Neuronal stem cell (in vitro differentiated cells): Measurements from ENCODE around the gene FXYD7.
"Not testable (repeated sequence)": the region's sequence is repeated elsewhere in the genome, so short reads cannot be mapped to it uniquely, and the experiment has no call there.

ENCODE experiments used
- DNase-seq: peaks from one replicate; pipeline ENCODE4 v3.0.0-alpha.2; 2013; ENCODE audit warnings: low spot score
- H2AFZ ChIP-seq: one replicate; pipeline ENCODE4 v1.6.1; 2013; ENCODE audit warnings: mild to moderate bottlenecking, low read length, inconsistent platforms
- H2AK5ac ChIP-seq: 2 replicates; pipeline ENCODE4 v1.6.1; 2013; ENCODE audit warnings: low read depth, mild to moderate bottlenecking, inconsistent platforms, low read length, moderate library complexity, mixed read lengths
- H2BK120ac ChIP-seq: 2 replicates; pipeline ENCODE4 v1.6.1; 2013; ENCODE audit warnings: low read depth, mild to moderate bottlenecking, inconsistent platforms, low read length, moderate library complexity, mixed read lengths
- H2BK12ac ChIP-seq: one replicate; pipeline ENCODE4 v1.6.1; 2013; ENCODE audit warnings: low read length, inconsistent platforms
- H2BK15ac ChIP-seq: 2 replicates; pipeline ENCODE4 v1.6.1; 2013; ENCODE audit warnings: mild to moderate bottlenecking, low read length, inconsistent platforms, mixed read lengths
- H2BK5ac ChIP-seq: one replicate; pipeline ENCODE4 v1.6.1; 2013; ENCODE audit warnings: inconsistent platforms, mild to moderate bottlenecking, low read length, moderate library complexity
- H3K14ac ChIP-seq: one replicate; pipeline ENCODE4 v1.6.1; 2013; ENCODE audit warnings: low read length, inconsistent platforms
- H3K18ac ChIP-seq: 2 replicates; pipeline ENCODE4 v1.6.1; 2013; ENCODE audit warnings: low read length, inconsistent platforms
- H3K23ac ChIP-seq: 2 replicates; pipeline ENCODE4 v1.6.1; 2013; ENCODE audit warnings: low read depth, mild to moderate bottlenecking, mixed read lengths, low read length, inconsistent platforms; ENCODE audit not compliant: poor library complexity
- H3K27ac ChIP-seq: replicated peaks from 3 replicates; pipeline ENCODE4 v1.5.1; 2013; ENCODE audit warnings: low read length, inconsistent platforms
- H3K27me3 ChIP-seq, 3 experiments: 2 replicates each; pipeline ENCODE4 v1.6.1; 2013; ENCODE audit warnings: low read length in 3 of 3, mild to moderate bottlenecking in 2 of 3, inconsistent platforms in 1 of 3, low read depth in 1 of 3, mixed read lengths in 1 of 3, moderate library complexity in 1 of 3; ENCODE audit not compliant: control insufficient read depth in 3 of 3, insufficient read depth in 3 of 3
- H3K36me3 ChIP-seq, 2 donors: replicated peaks in 1 of 2; 2 replicates each; pipeline ENCODE4 v1.6.1; 2013; ENCODE audit warnings: low read length in 2 of 2; ENCODE audit not compliant: control insufficient read depth in 2 of 2, insufficient read depth in 2 of 2
- H3K4ac ChIP-seq: 2 replicates; pipeline ENCODE4 v1.6.1; 2013; ENCODE audit warnings: inconsistent platforms, mild to moderate bottlenecking, low read length, moderate library complexity
- H3K4me1 ChIP-seq, 2 donors: 1 replicate in 1 of 2; 2 replicates in 1 of 2; pipeline ENCODE4 v1.6.1; 2013; ENCODE audit warnings: low read length in 2 of 2, low read depth in 1 of 2; ENCODE audit not compliant: control insufficient read depth in 2 of 2, insufficient read depth in 1 of 2
- H3K4me2 ChIP-seq: one replicate; pipeline ENCODE4 v1.6.1; 2013; ENCODE audit warnings: mild to moderate bottlenecking, low read length, inconsistent platforms; ENCODE audit not compliant: insufficient read depth, poor library complexity, severe bottlenecking
- H3K4me3 ChIP-seq, 2 donors: 2 replicates each; pipeline ENCODE4 v1.5.1; 2013; ENCODE audit warnings: low read length in 2 of 2, mild to moderate bottlenecking in 2 of 2, inconsistent platforms in 1 of 2, moderate library complexity in 1 of 2
- H3K79me1 ChIP-seq: one replicate; pipeline ENCODE4 v1.6.1; 2013; ENCODE audit warnings: low read depth, mild to moderate bottlenecking, inconsistent platforms, low read length, moderate library complexity
- H3K9ac ChIP-seq: one replicate; pipeline ENCODE4 v1.6.1; 2013; ENCODE audit warnings: mild to moderate bottlenecking, low read depth, low read length, inconsistent platforms; ENCODE audit not compliant: poor library complexity
- H3K9me3 ChIP-seq, 2 donors: replicated peaks in 1 of 2; 2 replicates each; pipeline versions ENCODE3 to v1.6.1; 2013; ENCODE audit warnings: low read length in 2 of 2, mild to moderate bottlenecking in 2 of 2, inconsistent platforms in 1 of 2, low read depth in 1 of 2, mixed read lengths in 1 of 2, moderate library complexity in 1 of 2; ENCODE audit not compliant: control insufficient read depth in 2 of 2, insufficient read depth in 1 of 2
- H4K8ac ChIP-seq: one replicate; pipeline ENCODE4 v1.6.1; 2013; ENCODE audit warnings: low read depth, mild to moderate bottlenecking, inconsistent platforms, low read length, moderate library complexity
- H4K91ac ChIP-seq: one replicate; pipeline ENCODE4 v1.6.1; 2013; ENCODE audit warnings: low read length, low read depth, mild to moderate bottlenecking, inconsistent platforms; ENCODE audit not compliant: poor library complexity
- WGBS, 2 donors: extraction: QIAGEN DNeasy Blood & Tissue Kit; methylation state at CpG; one replicate each; pipeline ENCODE4 v1.1.7; 2013; ENCODE audit warnings: missing lambda C conversion rate in 2 of 2, mixed read lengths in 1 of 2; ENCODE audit not compliant: insufficient read length in 2 of 2, insufficient replicate concordance in 1 of 2; ENCODE audit errors: extremely low coverage in 2 of 2; 5-methylcytosine and 5-hydroxymethylcytosine counted together

Gene FXYD7

DNA sequence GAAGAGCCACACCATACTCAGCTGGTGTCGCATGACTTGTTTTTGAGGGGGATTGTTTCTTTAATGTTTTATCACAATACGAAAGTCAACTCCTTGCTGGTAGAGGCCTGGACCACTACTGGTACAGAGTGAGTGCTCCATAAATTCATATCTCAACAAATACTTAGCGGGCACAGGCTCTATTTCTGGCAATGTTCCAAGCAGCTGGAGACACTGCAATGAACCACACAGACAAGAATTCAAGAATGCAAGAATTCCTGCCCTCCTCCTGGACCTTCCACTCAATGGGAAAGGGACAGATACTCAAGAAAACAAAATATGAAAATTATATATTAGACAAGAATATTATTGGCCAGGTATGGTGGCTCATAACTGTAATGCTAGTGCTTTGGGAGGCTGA, 6.4 kb downstream of the FXYD7 start:
- no peaks in the 10 kb centered on the region for H3K9me3 ChIP-seq
- no peak overlapping the region for H3K23ac ChIP-seq
- no peaks in the 10 kb centered on the region for H3K36me3 ChIP-seq
- no peak overlapping the region for H2BK15ac ChIP-seq
- H3K4me3 ChIP-seq = no peak overlapping the region
- H3K4ac ChIP-seq = no peak overlapping the region
- H3K9ac ChIP-seq = no peak overlapping the region
- H2BK120ac ChIP-seq = no peak overlapping the region
- H2BK12ac ChIP-seq = no peak overlapping the region
- no CpG with 5 or more reads among the region's 3 CpGs for WGBS, 2 donors
- DNase-seq = no peak
- H3K4me1 ChIP-seq = peaks cover 0 to 11% of the 10 kb centered on the region in 2 donors
- H3K18ac ChIP-seq = no peak overlapping the region
- H4K8ac ChIP-seq = no peak overlapping the region
- no peak overlapping the region for H4K91ac ChIP-seq
- H2BK5ac ChIP-seq = no peak overlapping the region
- no peak overlapping the region for H3K14ac ChIP-seq
- no peaks in the 10 kb centered on the region for H3K79me1 ChIP-seq
- no peak overlapping the region for H2AK5ac ChIP-seq
- no peak overlapping the region for H3K27ac ChIP-seq
- no peak overlapping the region for H3K4me2 ChIP-seq
- no peak overlapping the region for H2AFZ ChIP-seq
- peaks cover 7 to 68% (median 26%) of the 10 kb centered on the region in 3 experiments for H3K27me3 ChIP-seq

DNA sequence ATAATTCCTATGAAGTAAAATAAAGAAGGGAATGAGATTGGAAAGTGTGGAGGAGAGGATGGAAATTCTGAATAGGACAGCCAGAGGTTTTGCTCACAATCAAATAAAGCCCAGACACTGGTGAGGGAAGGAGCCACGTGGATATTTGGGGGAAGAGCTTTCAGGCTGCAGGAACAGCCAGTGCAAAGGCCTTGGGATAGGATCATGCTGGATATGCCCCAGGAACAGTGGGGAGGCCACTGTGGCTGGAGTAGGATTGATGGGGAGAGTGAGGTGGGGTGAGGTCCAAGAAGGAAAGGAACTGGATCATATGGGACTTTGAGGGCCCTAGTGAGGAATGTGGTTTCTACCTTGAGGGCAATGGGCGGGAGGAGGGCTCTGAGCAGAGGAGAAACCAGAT, 7.4 kb downstream of the FXYD7 start:
- no peak overlapping the region for H2BK12ac ChIP-seq
- no peak overlapping the region for H3K4me3 ChIP-seq
- H2BK5ac ChIP-seq = no peak overlapping the region
- H3K9me3 ChIP-seq = no peaks in the 10 kb centered on the region
- no peak overlapping the region for H3K27ac ChIP-seq
- H3K14ac ChIP-seq = no peak overlapping the region
- H4K91ac ChIP-seq = no peak overlapping the region
- H2AK5ac ChIP-seq = peak overlapping the region; percentile 82
- H3K27me3 ChIP-seq = peaks cover 7 to 68% (median 26%) of the 10 kb centered on the region in 3 experiments
- H3K4ac ChIP-seq = no peak overlapping the region
- no peak overlapping the region for H4K8ac ChIP-seq
- H3K23ac ChIP-seq = no peak overlapping the region
- H2AFZ ChIP-seq = no peak overlapping the region
- no peak overlapping the region for H3K4me2 ChIP-seq
- no CpG with 5 or more reads among the region's 2 CpGs for WGBS, 2 donors
- H3K79me1 ChIP-seq = no peaks in the 10 kb centered on the region
- H3K9ac ChIP-seq = no peak overlapping the region
- H3K36me3 ChIP-seq = no peaks in the 10 kb centered on the region
- H3K4me1 ChIP-seq = peaks cover 2 to 11% of the 10 kb centered on the region in 2 donors
- no peak overlapping the region for H3K18ac ChIP-seq
- DNase-seq = no peak
- no peak overlapping the region for H2BK120ac ChIP-seq
- no peak overlapping the region for H2BK15ac ChIP-seq

DNA sequence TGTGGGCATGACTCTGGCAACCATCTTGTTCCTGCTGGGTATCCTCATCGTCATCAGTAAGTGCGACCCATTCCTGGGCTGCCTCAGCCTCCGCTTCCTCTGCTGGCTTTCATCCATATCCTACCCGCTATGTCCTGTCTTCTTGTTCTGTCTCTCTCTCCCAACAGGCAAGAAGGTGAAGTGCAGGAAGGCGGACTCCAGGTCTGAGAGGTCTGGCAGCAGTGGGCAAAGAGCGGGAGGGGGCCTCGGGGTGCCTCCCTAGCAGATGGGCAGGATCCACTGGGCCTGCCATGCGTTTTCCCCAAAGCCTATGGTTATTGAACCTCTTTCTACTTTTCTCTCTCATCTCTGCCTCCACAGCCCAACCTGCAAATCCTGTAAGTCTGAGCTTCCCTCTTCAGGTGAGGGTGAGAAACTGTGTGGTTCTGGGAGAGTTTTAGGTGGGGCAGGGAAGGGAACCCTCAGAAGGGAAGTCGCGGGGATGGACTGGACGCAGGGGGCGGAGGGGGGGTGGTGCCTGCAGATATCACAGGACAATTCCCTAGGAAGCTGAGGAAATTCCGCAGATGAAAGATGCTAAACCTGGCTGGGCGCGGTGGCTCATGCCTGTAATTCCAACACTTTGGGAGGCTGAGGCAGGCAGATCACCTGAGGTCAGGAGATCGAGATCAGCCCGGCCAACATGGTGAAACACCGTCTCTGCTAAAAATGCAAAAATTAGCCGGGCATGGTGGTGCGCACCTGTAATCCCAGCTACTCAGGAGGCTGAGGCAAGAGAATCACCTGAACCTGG, 8.4 kb downstream of the FXYD7 start:
- Histone ChIP-seq H2AFZ (no peak overlapping the region), H3K79me1 (no peaks in the 10 kb centered on the region), H3K14ac (no peak overlapping the region), H3K9ac (no peak overlapping the region), H3K4me1 (peaks cover 2 to 13% of the 10 kb centered on the region in 2 donors), H2BK120ac (no peak overlapping the region), H3K4me2 (no peak overlapping the region), H3K23ac (peak overlapping the region; percentile 32), H3K27ac (no peak overlapping the region), H3K18ac (peak overlapping the region; percentile 67), H2BK12ac (no peak overlapping the region), H2AK5ac (peak overlapping the region; percentile 82), H3K9me3 (no peaks in the 10 kb centered on the region), H4K91ac (no peak overlapping the region), H3K4ac (no peak overlapping the region), H2BK15ac (peak overlapping the region; percentile 82), H3K4me3 (no peak overlapping the region), H2BK5ac (no peak overlapping the region), H3K27me3 (peaks cover 7 to 72% (median 31%) of the 10 kb centered on the region in 3 experiments), H3K36me3 (no peaks in the 10 kb centered on the region), H4K8ac (no peak overlapping the region)
- no CpG with 5 or more reads among the region's 20 CpGs for WGBS, 2 donors
- no peak for DNase-seq

DNA sequence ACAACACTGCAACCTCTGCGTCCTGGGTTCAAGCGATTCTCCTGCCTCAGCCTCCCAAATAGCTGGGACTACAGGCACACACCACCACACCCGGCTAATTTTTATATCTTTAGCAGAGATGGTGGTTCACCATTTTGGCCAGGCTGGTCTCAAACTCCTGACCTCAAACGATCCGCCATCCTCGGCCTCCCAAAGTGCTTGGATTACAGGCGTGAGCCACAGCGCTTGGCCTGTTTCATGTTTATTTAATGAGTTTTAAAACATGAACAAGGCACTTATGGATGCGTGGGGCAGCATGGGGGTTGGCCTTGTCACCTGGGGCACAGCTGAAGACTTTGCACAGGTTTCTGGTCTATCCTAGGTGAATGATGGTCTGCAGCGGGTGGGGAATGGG, 10.1 kb downstream of the FXYD7 start:
- H3K14ac ChIP-seq, H3K9me3 ChIP-seq, H2BK5ac ChIP-seq, H3K36me3 ChIP-seq, H4K8ac ChIP-seq, H2BK12ac ChIP-seq, H4K91ac ChIP-seq, H3K9ac ChIP-seq, H3K4me2 ChIP-seq, H3K23ac ChIP-seq, H2AFZ ChIP-seq, H3K27ac ChIP-seq, DNase-seq, H3K79me1 ChIP-seq, H3K4me3 ChIP-seq, H3K4ac ChIP-seq, H2BK120ac ChIP-seq: not testable (repeated sequence)
- Histone ChIP-seq H3K18ac (peak overlapping the region; percentile 63), H3K27me3 (peaks cover 7 to 77% (median 31%) of the 10 kb centered on the region in 3 experiments), H2AK5ac (peak overlapping the region; percentile 83), H2BK15ac (peak overlapping the region; percentile 78), H3K4me1 (peaks cover 2 to 13% of the 10 kb centered on the region in 2 donors)
- WGBS, 2 donors = no CpG with 5 or more reads among the region's 10 CpGs
